K562 (cell line): Measurements from ENCODE around the gene RANBP3.

Experiments used
- KAT8 ChIP-seq: fragments of 450-650 bp; IDR thresholded peaks from 2 replicates; pipeline ENCODE4 v1.6.1; 2016; ENCODE audit warnings: low read depth, mild to moderate bottlenecking
- MTA3 ChIP-seq: fragments of 450-650 bp; formaldehyde crosslinking; IDR thresholded peaks from 2 replicates; pipeline ENCODE4 v1.6.1; 2017; ENCODE audit warnings: mild to moderate bottlenecking, borderline replicate concordance
- SAP30 ChIP-seq: fragments of 200-600 bp; sonication (generic); IDR thresholded peaks from 2 replicates; pipeline ENCODE4 v1.6.1; 2012; ENCODE audit warnings: borderline replicate concordance, low read depth, mild to moderate bottlenecking, moderate library complexity, low read length, control low read depth, inconsistent platforms; ENCODE audit not compliant: insufficient read depth, poor library complexity, severe bottlenecking
- SMARCC2 ChIP-seq: fragments of 450-650 bp; IDR thresholded peaks from 2 replicates; pipeline ENCODE4 v1.6.1; 2017; ENCODE audit warnings: antibody characterized with exemption, moderate library complexity, mild to moderate bottlenecking, low read depth
- ZFP36 ChIP-seq: fragments of 150-350 bp; IDR thresholded peaks from 2 replicates; pipeline ENCODE4 v1.6.1; 2018; ENCODE audit warnings: low read length, low read depth; ENCODE audit not compliant: partially characterized antibody
- TF ChIP-seq, protein P1 (sequence below), 3 experiments: IDR thresholded peaks in 2 of 3; conservative IDR thresholded peaks in 1 of 3; 2 replicates each; pipeline ENCODE4 v1.5.1; 2011 to 2012; ENCODE audit warnings: low read length in 3 of 3, mild to moderate bottlenecking in 3 of 3, control low read depth in 2 of 3, improper control_type of control experiment in 1 of 3, inconsistent platforms in 1 of 3, low read depth in 1 of 3, mixed read lengths in 1 of 3, moderate library complexity in 1 of 3; ENCODE audit not compliant: insufficient read depth in 2 of 3
- TF ChIP-seq, protein P2 (sequence below): sonication (generic); formaldehyde crosslinking; IDR thresholded peaks from 2 replicates; pipeline ENCODE4 v1.8.0; 2022; ENCODE audit warnings: mild to moderate bottlenecking, missing genetic modification reagents, borderline replicate concordance
- TF ChIP-seq, protein P3 (sequence below): IDR thresholded peaks from 2 replicates; pipeline ENCODE4 v1.6.1; 2012; ENCODE audit warnings: low read depth, low read length, improper control_type of control experiment, borderline replicate concordance

DNA sequence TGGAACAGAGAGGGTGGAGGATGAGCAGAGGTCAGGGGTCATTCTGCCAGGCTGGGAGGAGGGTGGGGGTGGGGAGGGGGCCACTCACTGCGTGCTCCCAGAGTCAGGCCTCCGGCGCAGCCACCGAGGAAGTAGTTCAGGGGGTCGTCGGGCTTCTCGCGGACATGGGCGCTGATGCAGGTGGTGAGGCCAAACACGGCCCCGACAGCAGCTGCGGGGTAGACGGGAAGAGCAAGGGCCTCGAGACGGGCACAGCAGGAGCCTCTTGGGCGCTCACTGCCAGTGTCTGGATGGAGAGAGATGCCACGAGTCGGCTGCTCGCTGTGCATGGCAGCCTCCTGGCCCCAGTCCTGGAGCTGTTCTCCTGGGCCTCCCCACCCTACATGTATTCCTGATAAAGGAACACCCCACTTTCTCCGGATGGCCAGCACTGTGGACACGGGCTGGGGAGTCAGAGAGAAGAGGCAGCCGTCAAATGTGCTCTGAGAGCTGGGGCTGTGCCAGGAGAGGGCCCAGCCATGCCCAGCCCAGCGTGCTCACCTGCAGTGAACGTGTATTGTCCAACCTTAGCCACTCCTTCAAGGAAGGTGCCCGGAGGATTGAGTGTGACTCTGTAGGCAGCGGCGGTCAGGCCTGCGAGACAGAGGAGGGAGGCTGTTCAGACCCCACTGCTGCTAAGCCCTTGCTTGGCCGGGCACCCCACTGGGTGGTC lies 81.4 kb downstream of the RANBP3 start:
- TF ChIP-seq SAP30 (no peak), ZFP36 (no peak), KAT8 (no peak), SMARCC2 (no peak), MTA3 (no peak)
- TF ChIP-seq, protein P1, sequence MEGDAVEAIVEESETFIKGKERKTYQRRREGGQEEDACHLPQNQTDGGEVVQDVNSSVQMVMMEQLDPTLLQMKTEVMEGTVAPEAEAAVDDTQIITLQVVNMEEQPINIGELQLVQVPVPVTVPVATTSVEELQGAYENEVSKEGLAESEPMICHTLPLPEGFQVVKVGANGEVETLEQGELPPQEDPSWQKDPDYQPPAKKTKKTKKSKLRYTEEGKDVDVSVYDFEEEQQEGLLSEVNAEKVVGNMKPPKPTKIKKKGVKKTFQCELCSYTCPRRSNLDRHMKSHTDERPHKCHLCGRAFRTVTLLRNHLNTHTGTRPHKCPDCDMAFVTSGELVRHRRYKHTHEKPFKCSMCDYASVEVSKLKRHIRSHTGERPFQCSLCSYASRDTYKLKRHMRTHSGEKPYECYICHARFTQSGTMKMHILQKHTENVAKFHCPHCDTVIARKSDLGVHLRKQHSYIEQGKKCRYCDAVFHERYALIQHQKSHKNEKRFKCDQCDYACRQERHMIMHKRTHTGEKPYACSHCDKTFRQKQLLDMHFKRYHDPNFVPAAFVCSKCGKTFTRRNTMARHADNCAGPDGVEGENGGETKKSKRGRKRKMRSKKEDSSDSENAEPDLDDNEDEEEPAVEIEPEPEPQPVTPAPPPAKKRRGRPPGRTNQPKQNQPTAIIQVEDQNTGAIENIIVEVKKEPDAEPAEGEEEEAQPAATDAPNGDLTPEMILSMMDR (IDR thresholded peaks at IDR 0.05 in 2 of 3, conservative IDR thresholded peaks at IDR 0.05 in 1 of 3; ENCODE audit: insufficient read depth in 2 of 3, low read depth in 1 of 3, low read length in 3 of 3): no peak
- TF ChIP-seq, protein P2, sequence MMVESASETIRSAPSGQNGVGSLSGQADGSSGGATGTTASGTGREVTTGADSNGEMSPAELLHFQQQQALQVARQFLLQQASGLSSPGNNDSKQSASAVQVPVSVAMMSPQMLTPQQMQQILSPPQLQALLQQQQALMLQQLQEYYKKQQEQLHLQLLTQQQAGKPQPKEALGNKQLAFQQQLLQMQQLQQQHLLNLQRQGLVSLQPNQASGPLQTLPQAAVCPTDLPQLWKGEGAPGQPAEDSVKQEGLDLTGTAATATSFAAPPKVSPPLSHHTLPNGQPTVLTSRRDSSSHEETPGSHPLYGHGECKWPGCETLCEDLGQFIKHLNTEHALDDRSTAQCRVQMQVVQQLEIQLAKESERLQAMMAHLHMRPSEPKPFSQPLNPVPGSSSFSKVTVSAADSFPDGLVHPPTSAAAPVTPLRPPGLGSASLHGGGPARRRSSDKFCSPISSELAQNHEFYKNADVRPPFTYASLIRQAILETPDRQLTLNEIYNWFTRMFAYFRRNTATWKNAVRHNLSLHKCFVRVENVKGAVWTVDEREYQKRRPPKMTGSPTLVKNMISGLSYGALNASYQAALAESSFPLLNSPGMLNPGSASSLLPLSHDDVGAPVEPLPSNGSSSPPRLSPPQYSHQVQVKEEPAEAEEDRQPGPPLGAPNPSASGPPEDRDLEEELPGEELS (CRISPR knock-in tag): no peak
- TF ChIP-seq, protein P3, sequence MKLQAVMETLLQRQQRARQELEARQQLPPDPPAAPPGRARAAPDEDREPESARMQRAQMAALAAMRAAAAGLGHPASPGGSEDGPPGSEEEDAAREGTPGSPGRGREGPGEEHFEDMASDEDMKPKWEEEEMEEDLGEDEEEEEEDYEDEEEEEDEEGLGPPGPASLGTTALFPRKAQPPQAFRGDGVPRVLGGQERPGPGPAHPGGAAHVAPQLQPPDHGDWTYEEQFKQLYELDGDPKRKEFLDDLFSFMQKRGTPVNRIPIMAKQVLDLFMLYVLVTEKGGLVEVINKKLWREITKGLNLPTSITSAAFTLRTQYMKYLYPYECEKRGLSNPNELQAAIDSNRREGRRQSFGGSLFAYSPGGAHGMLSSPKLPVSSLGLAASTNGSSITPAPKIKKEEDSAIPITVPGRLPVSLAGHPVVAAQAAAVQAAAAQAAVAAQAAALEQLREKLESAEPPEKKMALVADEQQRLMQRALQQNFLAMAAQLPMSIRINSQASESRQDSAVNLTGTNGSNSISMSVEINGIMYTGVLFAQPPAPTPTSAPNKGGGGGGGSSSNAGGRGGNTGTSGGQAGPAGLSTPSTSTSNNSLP: no peak
